NCI-H2196 (cell line): ENCODE measurements around the gene PAFAH1B2.
"Not testable (repeated sequence)": the region's sequence is repeated elsewhere in the genome, so short reads cannot be mapped to it uniquely, and the experiment has no call there.

Experiments used
- DNase-seq: peaks from one replicate; lab custom pipeline; 2025; ENCODE audit not compliant: unreplicated experiment; lab: John Stamatoyannopoulos, UW

Gene PAFAH1B2

GRCh38 chr11:117201658-117202305 is 57.7 kb downstream of the PAFAH1B2 start:
- no peak for DNase-seq

- no peak for DNase-seq
These were observed 58.4 kb downstream of the PAFAH1B2 start for GRCh38 chr11:117202386-117203068.

DNA sequence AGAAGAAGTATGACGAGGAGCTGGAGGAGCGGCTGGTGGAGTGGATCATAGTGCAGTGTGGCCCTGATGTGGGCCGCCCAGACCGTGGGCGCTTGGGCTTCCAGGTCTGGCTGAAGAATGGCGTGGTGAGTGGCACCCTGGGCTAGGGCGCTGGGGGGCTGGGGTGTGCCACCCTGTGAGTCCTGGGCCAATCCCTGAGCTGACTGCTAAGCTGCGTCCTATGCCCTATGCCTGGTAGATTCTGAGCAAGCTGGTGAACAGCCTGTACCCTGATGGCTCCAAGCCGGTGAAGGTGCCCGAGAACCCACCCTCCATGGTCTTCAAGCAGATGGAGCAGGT is 59.0 kb downstream of the PAFAH1B2 start:
- DNase-seq = no peak

- DNase-seq = no peak
These were observed 60.4 kb downstream of the PAFAH1B2 start for GRCh38 chr11:117204283-117205080.

DNA sequence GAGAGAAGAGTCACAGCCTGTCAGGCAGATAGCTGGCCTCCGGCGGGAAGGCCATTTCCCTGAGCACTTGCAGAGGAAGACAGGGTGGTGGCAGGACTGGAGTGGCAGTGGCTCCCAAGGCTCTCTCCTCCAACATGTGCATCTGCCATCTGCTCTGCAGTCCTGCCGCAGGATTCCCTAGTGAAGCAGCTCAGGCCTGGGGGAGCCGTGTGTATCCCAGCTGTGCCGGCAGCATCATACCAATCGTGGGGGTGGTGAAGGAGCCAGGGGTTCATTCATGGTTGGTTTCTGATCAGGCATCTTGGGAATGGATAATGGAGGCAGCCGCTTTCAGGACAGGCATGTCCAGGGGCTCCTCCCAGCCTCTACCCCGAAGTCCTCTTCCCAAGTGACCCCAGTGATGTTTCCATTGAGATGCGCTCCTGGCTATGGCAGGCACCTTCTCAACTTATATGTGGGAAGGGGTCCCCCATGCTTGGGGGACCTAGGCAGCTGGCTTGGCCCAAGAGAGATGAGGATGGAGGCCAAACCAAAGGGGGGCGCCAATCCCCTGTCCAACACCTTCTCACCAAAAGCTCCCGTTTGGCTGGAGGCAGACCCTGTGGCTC is 61.2 kb downstream of the PAFAH1B2 start:
- DNase-seq = no peak

DNA sequence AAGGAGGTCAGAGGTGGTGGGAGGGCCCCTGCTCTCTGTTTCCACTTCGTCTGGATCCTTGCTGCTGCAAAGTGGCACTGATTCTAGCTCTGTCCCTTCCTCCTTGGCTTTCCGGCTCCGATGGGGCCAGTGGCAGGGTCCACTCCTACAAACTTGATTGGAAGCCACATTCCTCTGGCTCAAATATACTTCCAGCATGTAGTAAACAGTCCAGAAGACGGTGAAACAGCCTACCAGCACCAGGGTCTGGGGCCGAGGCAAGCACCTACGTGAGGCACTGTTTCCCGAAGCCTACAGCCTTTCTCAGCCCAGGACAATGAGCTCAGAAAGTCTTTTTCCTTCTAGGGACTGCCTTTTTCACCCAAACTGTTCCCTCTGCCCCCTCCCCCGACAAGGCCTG is 62.0 kb downstream of the PAFAH1B2 start:
- DNase-seq = not testable (repeated sequence)

DNA sequence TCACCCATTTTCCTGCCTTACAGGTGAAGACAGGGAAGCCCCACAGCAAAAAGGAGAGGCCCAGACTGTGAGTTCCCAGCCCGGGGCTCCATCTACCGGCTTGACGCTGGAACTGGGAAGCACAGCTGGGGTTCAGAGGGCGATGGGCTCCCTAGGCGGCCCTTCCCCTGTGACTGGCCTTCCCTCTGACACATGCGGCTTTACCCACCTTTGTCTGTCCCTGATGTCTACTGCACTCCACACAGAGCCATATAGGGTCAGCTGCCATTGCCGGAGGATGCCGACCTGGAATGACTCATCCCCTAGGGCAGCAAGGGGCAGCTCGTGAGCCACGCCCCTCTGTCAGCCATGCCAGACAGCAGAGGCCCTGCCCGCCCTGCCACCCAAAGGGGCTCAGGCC is 62.8 kb downstream of the PAFAH1B2 start:
- not testable (repeated sequence) for DNase-seq

- DNase-seq = not testable (repeated sequence)
These were observed 63.4 kb downstream of the PAFAH1B2 start for GRCh38 chr11:117207481-117207880.

DNA sequence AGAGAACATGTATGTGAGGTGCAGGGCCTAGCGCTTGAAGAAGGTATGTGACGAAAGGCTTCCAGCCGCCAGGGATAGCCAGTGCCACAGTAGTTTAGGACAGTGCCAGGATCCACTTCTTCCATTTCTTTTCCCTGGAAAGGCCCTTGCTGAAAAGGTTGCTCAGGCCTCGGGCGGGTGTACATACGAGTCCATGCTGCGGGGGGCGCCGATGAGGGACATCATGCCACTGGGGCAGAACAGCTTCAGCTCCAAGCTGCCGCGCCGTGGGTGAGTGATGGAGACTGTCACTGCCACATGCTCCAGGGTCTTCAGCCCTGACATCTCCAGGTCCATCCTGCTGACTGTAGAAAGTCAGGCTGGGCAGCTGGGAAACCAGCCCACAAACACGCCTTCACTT is 64.6 kb downstream of the PAFAH1B2 start:
- DNase-seq = not testable (repeated sequence)

GRCh38 chr11:117209351-117210125 is 65.5 kb downstream of the PAFAH1B2 start:
- not testable (repeated sequence) for DNase-seq

- no peak for DNase-seq
These were observed 66.5 kb downstream of the PAFAH1B2 start for GRCh38 chr11:117210620-117211019.

- DNase-seq = no peak
These were observed 68.7 kb downstream of the PAFAH1B2 start for GRCh38 chr11:117212697-117213355.

DNA sequence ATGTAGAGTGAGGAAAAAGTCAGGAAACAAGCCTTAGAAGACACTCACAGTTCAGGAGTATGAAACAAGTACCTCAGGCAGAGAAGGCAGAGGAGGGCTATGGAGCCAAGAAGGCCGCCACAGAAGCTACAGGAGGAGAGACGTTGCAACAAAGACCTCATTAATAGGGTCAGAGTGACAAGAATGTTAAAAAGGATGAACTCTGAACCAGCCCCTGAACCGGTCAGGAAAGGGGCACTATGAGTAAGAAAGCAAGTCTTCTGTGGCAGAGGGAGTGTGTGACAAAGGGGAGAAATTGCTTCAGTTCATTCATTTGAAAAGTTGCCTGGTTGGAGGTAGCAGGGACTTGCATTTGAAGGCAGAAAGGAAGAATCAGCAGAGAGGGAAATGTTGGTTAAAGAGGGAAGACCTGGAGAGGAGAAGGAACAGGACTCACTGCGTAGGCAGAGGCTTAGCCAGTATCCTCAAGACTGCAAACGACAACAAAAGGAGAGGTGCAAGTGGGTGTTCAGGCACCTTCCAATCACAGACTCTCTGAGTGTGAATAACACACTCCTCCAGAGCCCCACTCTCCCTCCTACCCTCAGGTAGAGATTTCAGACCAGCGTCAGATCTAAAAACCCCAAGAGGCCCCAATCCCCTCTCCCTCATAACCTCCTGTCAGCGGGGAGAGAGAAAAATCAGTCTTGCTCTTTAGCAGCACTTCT is 70.5 kb downstream of the PAFAH1B2 start:
- no peak for DNase-seq

DNA sequence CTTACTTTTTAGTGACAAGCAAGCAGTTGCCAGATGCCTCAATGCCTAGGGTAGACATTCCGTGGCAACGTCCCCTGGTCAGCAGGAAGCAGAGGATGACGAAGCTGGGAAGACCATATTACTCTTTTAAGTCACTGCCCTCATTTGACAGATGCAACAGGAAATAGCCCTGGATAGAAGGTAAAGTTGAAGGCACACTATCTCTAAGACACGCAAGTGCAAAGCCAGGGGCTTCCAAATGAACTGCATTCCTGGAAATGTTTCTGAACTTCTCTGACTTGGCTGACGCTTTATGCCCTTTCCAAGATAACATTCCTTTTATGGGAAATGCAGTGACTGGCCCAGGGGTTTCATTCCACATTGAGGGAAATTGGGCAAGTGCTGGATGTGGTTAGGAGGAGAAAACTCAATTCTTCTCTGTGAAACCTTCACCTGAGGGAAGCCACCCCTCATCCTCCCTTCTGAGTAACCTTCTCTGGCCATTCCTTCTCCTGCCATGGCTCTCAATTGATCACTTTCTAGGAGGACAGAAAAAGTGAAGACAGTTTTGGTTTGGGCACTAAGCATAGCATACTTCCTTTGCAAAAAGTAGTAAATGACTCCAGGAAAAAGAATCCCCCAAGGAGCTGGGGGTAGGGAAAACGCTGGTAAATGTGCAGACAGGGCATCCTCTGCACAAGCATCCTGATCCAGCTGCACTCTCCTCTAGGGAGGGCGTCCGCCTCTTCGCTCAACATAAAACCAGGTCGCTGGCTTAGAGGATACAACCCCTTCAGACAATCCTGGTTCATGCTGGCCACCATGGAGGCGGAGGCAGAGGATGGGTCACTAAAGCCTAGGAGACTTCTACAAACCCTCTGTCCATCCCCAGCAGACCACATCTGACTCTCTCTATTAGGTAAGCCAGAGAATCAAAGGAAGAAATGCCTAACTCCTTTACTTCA is 73.3 kb downstream of the PAFAH1B2 start:
- DNase-seq = no peak

GRCh38 chr11:117218133-117218915 is 74.2 kb downstream of the PAFAH1B2 start:
- DNase-seq = no peak

DNA sequence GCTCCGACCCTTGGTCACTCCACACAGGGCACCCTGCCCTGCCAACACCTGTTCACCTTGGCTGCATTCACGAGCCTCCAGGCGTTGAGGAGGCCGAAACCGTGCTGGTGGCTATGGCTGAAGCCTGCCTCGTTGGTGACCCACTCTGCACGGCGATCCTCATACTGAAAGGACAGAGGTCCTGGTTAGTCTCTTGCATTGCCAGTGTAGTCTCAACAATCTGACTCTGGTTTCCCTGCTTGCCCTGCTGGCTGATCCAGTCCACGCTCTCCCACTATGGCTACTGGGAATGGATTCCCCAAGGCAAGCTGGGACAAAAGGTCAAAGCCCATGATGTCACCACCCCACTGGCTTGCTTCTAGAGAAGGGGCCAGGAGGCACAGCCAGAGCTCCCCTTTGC is 74.9 kb downstream of the PAFAH1B2 start:
- no peak for DNase-seq

GRCh38 chr11:117219455-117219854 is 75.4 kb downstream of the PAFAH1B2 start:
- DNase-seq = no peak

DNA sequence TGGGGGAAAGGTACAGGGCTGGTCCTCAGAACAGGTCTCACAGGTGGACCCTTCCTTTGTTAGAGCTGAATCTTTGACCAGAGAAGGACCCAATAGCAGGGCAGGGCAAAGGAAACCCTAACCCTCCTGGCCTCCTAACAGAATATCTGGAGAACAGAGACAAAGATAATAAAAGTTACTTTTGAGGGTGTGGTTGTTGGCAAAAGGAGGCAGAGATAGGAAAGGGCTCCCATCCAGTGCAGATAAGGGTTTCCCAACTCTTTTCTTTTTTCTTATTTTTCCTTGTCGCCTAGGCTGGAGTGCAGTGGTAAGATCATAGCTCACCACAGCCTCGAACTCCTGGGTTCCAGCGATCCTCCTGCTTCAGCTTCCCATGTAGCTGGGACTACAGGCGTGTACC is 75.9 kb downstream of the PAFAH1B2 start:
- DNase-seq = no peak
